GM12878 (cell line): ENCODE results near the gene IFT81. TPM values are rescaled to one million over a fixed set of nuclear protein-coding genes. Genes with fewer than 3 reads are reported as not detected.

Source experiments
- ATAC-seq: fragments of 200-7000 bp; cut with Tn5 transposase; 3 replicates; pipeline ENCODE4 v1.9.1; 2020; ENCODE audit warnings: mild to moderate bottlenecking, moderate library complexity
- BruUV-seq: library from RNA; stranded (reverse); fragments of 400-500 nt; replicated peaks from 2 replicates; lab custom pipeline; 2021; lab: Mats Ljungman, UMichigan
- CTCF ChIA-PET: fragments of 300-600 bp; sonication (Branson Sonifier 250); formaldehyde crosslinking; extraction: SDS; loops from one replicate; lab custom pipeline; 2021; ENCODE audit warnings: inconsistent platforms; lab: Yijun Ruan, JAX
- POLR2A ChIA-PET: fragments of 350-600 bp; formaldehyde crosslinking; extraction: SDS; loops from one replicate; lab custom pipeline; 2021; ENCODE audit warnings: inconsistent platforms; lab: Charles Lee
- RAD21 ChIA-PET: fragments of 300-600 bp; sonication (Branson Sonifier 250); formaldehyde crosslinking; loops from one replicate; lab custom pipeline; 2023; ENCODE audit warnings: antibody characterized with exemption; ENCODE audit not compliant: unreplicated experiment; lab: Charles Lee
- SMC1A ChIA-PET: fragments of 300-600 bp; sonication (Branson Sonifier 250); formaldehyde crosslinking; loops from one replicate; lab custom pipeline; 2023; ENCODE audit not compliant: unreplicated experiment, uncharacterized antibody; lab: Charles Lee
- DNase-seq: peaks from one replicate; pipeline ENCODE4 v3.0.0-alpha.2; 2011; ENCODE audit warnings: low read depth, low spot score
- FAIRE-seq: peaks from 3 replicates; lab custom pipeline; 2011; peaks lifted over from hg19 to GRCh38; lab: Jason Lieb, UNC
- H2AFZ ChIP-seq: 2 replicates; pipeline ENCODE4 v1.6.0; 2011; ENCODE audit warnings: low read depth, low read length, control low read depth; ENCODE audit not compliant: control insufficient read depth
- H3K27ac ChIP-seq: 2 replicates; pipeline ENCODE4 v1.5.1; 2011; ENCODE audit warnings: control low read depth; ENCODE audit not compliant: control insufficient read depth, insufficient read depth
- H3K27me3 ChIP-seq, 2 experiments: replicated peaks in 1 of 2; 2 replicates each; pipeline versions ENCODE4 v1.6.0 to v1.6.1; 2011; ENCODE audit warnings: low read length in 1 of 2; ENCODE audit not compliant: control insufficient read depth in 2 of 2, insufficient read depth in 2 of 2
- H3K36me3 ChIP-seq, 2 experiments: 2 replicates each; pipeline ENCODE4 v1.5.1; 2011; ENCODE audit warnings: low read length in 1 of 2; ENCODE audit not compliant: control insufficient read depth in 2 of 2, insufficient read depth in 2 of 2
- H3K4me1 ChIP-seq: 2 replicates; pipeline ENCODE4 v1.6.1; 2011; ENCODE audit warnings: mild to moderate bottlenecking, low read length, moderate library complexity, mixed read lengths; ENCODE audit not compliant: control insufficient read depth, insufficient read depth
- H3K4me2 ChIP-seq: 2 replicates; pipeline ENCODE4 v1.6.0; 2011; ENCODE audit warnings: control low read depth; ENCODE audit not compliant: control insufficient read depth, insufficient read depth
- H3K4me3 ChIP-seq: fragments of 200-600 bp; sonication (generic); 2 replicates; pipeline ENCODE4 v1.5.1; 2016
- H3K79me2 ChIP-seq: 2 replicates; pipeline ENCODE4 v1.6.0; 2011; ENCODE audit warnings: low read length; ENCODE audit not compliant: control insufficient read depth, insufficient read depth
- H3K9ac ChIP-seq: 2 replicates; pipeline ENCODE4 v1.8.0; 2011; ENCODE audit warnings: low read length, control low read depth, mixed read lengths; ENCODE audit not compliant: control insufficient read depth, insufficient read depth
- H3K9me3 ChIP-seq: replicated peaks from 3 replicates; pipeline ENCODE4 v1.5.1; 2011; ENCODE audit warnings: mild to moderate bottlenecking, low read length; ENCODE audit not compliant: control insufficient read depth, insufficient read depth
- H4K20me1 ChIP-seq: 2 replicates; pipeline ENCODE4 v1.6.0; 2011; ENCODE audit not compliant: control insufficient read depth, insufficient read depth
- CHD4 ChIP-seq: fragments of 200-600 bp; sonication (generic); IDR thresholded peaks from 2 replicates; pipeline ENCODE4 v1.6.1; 2016; ENCODE audit warnings: mild to moderate bottlenecking
- CREB1 ChIP-seq: IDR thresholded peaks from 2 replicates; pipeline ENCODE4 v1.6.1; 2012; ENCODE audit warnings: low read depth, mild to moderate bottlenecking, inconsistent platforms
- KAT2A ChIP-seq: conservative IDR thresholded peaks from 2 replicates; pipeline ENCODE4 v1.6.1; 2011; ENCODE audit warnings: low read depth, low read length; ENCODE audit not compliant: control insufficient read depth
- SP1 ChIP-seq: IDR thresholded peaks from one replicate; pipeline ENCODE4 v1.6.1; 2011; ENCODE audit warnings: low read depth, low read length
- SRF ChIP-seq, 2 experiments: IDR thresholded peaks; 2 replicates each; pipeline ENCODE4 v1.6.1; 2011; ENCODE audit warnings: low read depth in 2 of 2, low read length in 2 of 2, mild to moderate bottlenecking in 1 of 2, moderate library complexity in 1 of 2
- ZBTB40 ChIP-seq: fragments of 450-650 bp; IDR thresholded peaks from 2 replicates; pipeline ENCODE4 v1.6.1; 2016; ENCODE audit warnings: mild to moderate bottlenecking, moderate library complexity, borderline replicate concordance
- WGBS: methylation state at CpG from one replicate; pipeline ENCODE4 v1.1.6; 2016; ENCODE audit warnings: low lambda C conversion rate; ENCODE audit not compliant: insufficient replicate concordance, insufficient coverage; ENCODE audit errors: missing lambda C conversion rate; 5-methylcytosine and 5-hydroxymethylcytosine counted together
- in situ Hi-C: fragments of 300-500 bp; cut with MboI; formaldehyde crosslinking; loops from 9 replicates; pipeline ENCODE4 v1.14.3; 2018; ENCODE audit warnings: mixed read lengths
- intact Hi-C: fragments of 100-400 bp; cut with micrococcal nuclease; formaldehyde crosslinking; loops from one replicate; pipeline ENCODE4 v1.14.2; 2022; ENCODE audit not compliant: unreplicated experiment
- polyA plus RNA-seq, 11 experiments: library from polyadenylated mRNA; depleted of rRNA in 4 of 11; unstranded in 6 of 11; stranded (reverse) in 5 of 11; fragments of >200 nt; fragmentation: Nextera tagmentation in 4 of 11; fragmentation: Illumina TruSeq in 1 of 11; extraction: Ambion mirVana in 4 of 11; extraction: Trizol in 1 of 11; gene quantifications; 1 replicate in 1 of 11; 2 replicates in 10 of 11; pipeline versions ENCODE4 v1.2.1 to v1.2.3, GENCODE V29; 2011 to 2016; ENCODE audit warnings: inconsistent platforms in 2 of 11, missing spikeins in 2 of 11, low read depth in 1 of 11
- total RNA-seq, 4 experiments: library from RNA; depleted of rRNA in 3 of 4; stranded (reverse); fragments of >200 nt in 3 of 4; fragmentation: Illumina TruSeq in 1 of 4; extraction: Trizol in 1 of 4; gene quantifications; 2 replicates each; pipeline versions ENCODE4 v1.2.1 to v1.2.3, GENCODE V29; 2013 to 2021

Gene IFT81
- total and polyA plus RNA-seq, 10 of the 15 experiments (the other 5 are each of a cell fraction or from before 2014, with no cell fraction given) = 4.1 to 9.9 (median 5.6) TPM

GRCh38 chr12:110183386-110183785 is 59.2 kb downstream of the IFT81 start:
- no TSS peak for BruUV-seq
- FAIRE-seq (no peak), ATAC-seq (no peak), DNase-seq (no peak)
- intact Hi-C loops (no loop called here), in situ Hi-C loops (no loop called here)
- no peak overlapping the region for H2AFZ ChIP-seq
- TF ChIP-seq CHD4 (no peak), CREB1 (no peak), KAT2A (no peak), SRF (IDR thresholded peaks at IDR 0.05; ENCODE audit: low read depth in 2 of 2, low read length in 2 of 2) (no peak), SP1 (no peak), ZBTB40 (no peak)
- CTCF ChIA-PET = no interaction called here
- H3K27ac ChIP-seq = no peak overlapping the region
- no peaks in the 10 kb centered on the region for H3K27me3 ChIP-seq
- POLR2A ChIA-PET = no interaction called here
- H3K4me2 ChIP-seq = no peak overlapping the region
- SMC1A ChIA-PET = interaction anchor here (0.9 to 1.2 kb wide), 2 partner anchors 10 to 39 kb away, joined by 3 to 4 read pairs; no protein-coding TSS in a partner anchor
- H4K20me1 ChIP-seq = no peaks in the 10 kb centered on the region
- no peak overlapping the region for H3K9ac ChIP-seq
- H3K4me3 ChIP-seq = no peak overlapping the region
- no peaks in the 10 kb centered on the region; the same call in none of the 3 replicates for H3K9me3 ChIP-seq
- no peaks in the 10 kb centered on the region for H3K79me2 ChIP-seq
- WGBS = 94% methylated on average over 3 of the region's 3 CpGs
- H3K4me1 ChIP-seq = no peaks in the 10 kb centered on the region
- H3K36me3 ChIP-seq = no peaks in the 10 kb centered on the region
- RAD21 ChIA-PET = no interaction called here
